HG03025 (cell line): Measurements from ENCODE around the gene CASP2.
A peak's percentile ranks its signal among the peaks of the same experiment; 100 is the strongest.
"Not testable (repeated sequence)": the region's sequence is repeated elsewhere in the genome, so short reads cannot be mapped to it uniquely, and the experiment has no call there.

Experiments
- ATAC-seq: cut with Tn5 transposase; IDR thresholded peaks from one replicate; pipeline ENCODE4 v1.9.1; 2021; ENCODE audit warnings: mild to moderate bottlenecking, moderate library complexity; ENCODE audit not compliant: unreplicated experiment, low FRiP score

CASP2 gene

DNA sequence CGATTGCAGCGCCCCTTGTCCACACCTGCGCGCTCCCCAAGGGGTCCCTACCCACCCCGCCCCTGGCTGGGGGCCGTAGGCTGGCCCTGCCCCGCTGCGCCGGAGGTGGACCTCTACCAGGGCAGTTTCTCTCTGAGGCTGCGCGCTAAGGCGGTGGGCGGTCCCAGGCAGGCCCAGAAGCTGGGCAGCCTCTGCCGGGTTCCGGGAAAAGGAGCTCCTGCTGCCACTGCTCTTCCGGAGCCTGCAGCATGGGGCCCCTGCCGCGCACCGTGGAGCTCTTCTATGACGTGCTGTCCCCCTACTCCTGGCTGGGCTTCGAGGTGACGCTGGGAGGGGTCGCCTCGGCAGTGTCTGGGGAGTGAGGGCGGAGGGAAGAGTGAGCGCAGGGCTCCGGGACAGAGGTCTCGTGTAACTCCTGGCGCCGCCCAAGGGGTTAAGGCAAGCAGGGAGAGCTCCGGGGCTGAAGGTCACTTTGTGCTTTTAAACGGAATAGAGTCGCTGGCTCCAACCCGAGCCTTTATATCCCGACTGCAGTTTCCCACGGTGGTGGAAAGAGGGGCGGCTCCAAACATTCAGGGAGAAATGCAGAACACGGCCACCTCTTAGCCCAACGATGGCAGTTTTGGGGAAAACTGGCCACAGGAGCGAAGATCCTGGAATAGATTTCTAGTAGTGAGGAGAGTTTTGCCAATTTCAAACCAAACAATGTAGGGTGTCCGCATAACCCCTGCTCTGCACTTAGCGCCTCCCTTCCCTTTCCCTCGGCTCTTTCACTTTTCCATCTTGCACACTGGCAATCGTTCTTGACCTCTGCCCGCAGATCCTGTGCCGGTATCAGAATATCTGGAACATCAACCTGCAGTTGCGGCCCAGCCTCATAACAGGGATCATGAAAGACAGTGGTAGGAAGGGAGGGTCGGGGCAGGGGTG lies 24.6 kb upstream of the CASP2 start, which contains the start of gene GSTK1:
Gene GSTK1 (plus strand): TSS at position 176 of the 930 bp plus-strand sequence. CDS start 73 bp downstream, at position 249.
- ATAC-seq, result peak; percentile 94

DNA sequence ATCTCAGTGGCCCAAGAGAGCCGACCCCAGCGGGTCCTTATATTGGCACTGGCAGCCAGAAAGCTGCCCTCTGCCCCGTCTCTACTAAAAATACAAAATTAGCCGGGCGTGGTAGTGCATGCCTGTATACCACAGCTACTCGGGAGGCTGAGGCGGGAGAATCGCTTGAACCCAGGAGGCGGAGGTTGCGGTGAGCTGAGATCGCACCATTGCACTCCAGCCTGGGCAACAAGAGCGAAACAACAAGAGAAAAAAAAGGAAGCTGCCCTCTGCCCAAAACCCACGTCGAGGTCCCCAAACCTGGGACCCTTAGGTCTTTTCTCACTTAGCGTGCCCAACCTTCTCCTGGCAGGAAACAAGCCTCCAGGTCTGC lies 24.0 kb upstream of the CASP2 start:
- ATAC-seq, result not testable (repeated sequence)

DNA sequence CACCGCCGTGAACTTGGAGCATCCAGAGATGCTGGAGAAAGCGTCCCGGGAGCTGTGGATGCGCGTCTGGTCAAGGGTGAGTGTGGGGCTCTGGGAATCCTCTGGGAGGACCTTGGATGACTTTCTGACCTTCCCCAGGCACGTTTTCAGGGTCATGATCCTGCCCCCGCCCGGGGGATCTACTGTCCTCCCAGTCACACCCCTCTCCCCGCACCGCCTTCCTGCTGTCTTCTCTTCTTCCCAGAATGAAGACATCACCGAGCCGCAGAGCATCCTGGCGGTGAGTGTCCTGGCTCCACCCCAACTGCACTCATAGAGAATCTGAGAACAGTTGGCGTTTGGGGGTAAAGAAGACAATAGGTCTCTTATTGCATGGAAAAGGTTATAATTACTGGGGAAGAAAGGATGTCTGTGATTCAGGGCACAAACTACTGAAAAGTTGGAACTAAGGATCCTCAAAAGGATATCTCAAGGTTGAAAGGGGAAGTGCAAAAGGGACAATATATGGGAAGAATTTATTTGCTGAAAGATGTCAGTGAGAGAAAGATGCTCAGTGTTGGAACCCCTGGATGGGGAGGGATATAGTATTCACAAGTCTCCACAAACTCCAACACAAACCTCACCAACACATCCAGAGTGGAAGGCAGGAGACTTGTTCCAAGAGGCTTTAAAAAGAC lies 23.0 kb upstream of the CASP2 start:
- ATAC-seq, result no peak

DNA sequence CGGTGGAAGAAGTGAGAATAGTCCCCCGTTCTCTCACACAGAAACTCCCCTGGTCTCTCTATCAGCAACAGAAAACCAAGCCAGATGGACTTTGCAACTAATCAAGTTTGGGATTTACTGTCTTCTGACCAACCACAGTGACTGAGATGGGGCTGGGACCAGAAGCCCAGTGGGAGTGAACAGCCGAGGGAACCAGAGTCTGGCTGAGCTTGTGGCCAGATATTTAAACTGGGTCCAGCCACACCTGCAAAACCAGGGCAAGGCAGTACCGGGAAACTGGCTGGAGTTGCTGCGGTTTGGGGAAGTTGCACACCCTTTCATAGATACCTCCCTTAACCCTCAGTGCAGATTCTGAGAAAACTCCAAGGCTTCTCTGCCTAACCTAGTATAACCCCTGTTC lies 18.9 kb upstream of the CASP2 start:
- no peak for ATAC-seq

DNA sequence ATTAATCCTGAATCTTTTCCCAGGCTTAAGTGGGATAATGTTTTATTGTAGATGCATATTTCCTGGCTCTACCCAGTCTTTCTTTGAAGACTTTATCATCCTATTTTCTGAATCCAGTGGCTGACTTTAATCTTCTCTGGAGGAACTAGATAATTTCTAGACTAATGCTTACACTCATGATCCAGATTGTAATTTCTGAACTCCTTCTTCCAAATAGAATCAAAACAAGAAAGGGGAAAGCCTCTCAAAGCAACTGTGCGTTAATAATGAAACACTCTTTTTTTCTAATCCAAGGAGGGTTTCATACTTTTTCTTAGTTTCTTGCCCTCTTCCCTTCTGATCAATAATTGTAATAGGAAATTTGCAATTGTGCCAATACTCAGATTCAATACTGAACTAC lies 16.9 kb upstream of the CASP2 start:
- no peak for ATAC-seq

DNA sequence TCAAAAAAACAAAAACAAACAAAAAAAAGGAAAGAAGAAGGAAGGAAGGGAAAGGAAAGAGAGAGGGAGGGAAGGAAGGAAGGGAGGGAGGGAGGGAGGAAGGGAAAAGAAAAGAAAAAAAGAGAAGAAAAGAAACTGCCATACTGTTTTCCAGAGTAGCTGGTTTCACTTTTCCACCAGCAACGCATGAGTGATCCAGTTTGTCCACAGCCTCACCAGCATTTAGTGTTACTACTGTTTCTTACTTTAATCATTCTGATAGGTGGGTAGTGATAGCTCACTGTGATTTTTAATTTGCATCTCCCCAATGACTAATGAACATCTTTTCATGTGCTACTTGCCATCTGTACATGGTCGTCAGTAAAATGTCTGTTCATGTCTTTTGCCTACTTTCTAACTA lies 15.3 kb upstream of the CASP2 start:
- no peak for ATAC-seq

DNA sequence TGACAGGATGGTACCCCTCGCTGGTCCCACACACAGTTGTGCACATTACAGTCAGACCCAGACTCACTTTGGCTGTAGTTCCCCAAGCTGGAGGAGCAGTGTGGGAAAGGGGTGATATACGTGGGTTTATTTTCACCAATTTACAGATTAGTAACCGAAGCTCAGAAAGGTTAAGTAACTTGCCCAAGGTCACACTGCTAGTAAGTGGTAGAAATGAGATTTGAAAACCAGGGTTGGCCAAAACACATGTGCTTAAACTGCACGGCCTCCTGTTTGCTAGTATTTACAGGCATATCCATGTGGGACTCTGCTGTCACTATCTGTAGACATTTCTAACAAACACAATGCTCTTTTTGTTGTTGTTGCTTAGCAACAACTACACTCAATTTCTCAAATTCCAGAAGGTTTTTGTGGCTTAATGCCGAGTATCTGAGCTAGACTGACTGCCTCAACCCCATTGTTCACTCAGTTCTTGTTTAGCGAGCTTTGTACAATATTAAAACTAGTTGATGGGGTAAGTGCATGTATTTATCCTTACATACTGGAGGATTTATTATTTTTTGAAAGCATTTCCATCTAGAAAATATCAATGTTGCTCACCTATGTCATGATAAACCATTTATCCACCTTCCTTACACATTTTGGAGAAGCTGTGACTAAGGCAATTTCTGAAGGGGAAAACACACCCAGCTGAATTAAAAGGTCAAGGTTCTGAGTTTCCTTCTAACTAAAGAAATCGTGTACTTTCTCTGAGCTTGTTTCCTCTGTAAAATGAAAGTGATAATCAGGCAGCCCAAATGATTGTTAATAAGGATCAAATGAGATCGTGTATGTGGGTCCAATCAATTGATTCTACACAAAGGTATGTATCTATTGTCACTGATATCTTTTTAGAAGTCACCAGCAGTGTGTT lies 8.7 kb upstream of the CASP2 start:
- no peak for ATAC-seq

DNA sequence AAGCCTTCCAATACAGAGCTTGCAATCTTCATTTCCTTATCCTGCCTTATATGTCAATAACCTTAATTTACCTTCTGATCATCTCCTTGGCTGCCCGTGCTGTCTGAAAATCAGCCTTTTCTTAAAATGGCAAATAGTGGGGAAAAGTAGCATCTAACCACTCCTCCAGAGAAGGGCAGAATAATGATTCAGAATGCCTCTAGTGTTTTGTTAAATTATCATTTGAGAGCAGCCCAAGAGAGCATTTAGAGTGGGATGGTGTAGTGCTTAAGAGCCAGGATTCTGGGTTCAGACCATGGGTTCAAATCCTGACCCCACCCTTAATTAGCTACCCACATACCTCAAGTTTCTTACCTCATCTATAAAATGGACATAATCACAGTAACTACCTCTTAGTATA lies 8.0 kb upstream of the CASP2 start:
- ATAC-seq, result no peak

DNA sequence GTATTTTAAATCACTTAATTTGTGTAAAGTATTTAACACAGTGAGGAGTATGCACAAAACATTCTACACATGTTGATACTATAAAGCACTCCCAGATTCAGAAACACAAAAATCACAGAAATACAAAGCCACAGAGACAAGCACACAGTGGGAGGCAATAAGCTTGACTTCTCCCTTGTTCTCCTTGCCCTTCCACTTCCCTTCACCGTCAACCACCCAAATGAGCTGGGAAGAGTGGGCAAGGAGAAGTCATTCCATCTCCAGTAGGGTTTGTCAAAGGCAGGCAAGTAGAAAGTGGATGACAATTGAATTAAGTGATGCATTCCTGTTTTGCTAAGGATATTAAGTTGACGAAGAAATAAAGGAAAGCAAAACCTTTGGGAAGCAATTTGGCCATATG lies 7.6 kb upstream of the CASP2 start:
- ATAC-seq, result no peak

DNA sequence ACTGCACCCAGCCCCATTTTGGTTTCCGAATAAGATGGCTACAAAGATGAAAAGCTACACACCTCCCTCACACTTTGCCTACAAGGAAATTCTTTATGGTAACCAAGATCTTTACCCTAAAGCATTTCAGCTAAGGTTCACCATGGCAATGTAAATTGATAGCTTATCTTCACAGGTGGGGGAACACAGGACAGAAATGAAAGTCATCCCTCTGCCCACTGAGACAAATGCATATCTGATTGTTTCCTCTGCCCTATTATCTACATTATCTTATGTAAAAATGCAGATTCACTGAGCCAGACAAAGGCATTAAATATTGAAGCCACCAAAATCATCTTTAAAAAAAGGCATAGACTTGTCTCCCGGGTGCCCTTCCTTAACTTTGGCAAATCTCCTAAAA lies 6.6 kb upstream of the CASP2 start:
- ATAC-seq, result no peak

DNA sequence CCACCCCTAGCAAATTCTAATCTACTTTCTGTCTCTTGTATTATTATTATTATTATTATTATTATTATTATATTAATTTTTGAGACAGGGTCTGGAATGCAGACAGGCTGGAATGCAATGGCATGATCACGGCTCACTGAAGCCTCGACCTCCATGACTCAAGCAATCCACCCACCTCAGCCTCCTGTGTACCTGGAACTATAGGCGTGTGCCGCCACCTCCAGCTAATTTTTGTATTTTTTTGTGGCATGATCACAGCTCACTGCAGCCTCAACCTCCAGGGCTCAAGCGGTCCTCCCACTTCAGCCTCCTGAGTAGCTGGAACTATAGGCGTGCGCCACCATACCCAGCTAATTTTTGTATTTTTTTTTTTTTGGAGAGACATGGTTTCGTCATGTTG lies 6.0 kb upstream of the CASP2 start:
- ATAC-seq, result no peak

DNA sequence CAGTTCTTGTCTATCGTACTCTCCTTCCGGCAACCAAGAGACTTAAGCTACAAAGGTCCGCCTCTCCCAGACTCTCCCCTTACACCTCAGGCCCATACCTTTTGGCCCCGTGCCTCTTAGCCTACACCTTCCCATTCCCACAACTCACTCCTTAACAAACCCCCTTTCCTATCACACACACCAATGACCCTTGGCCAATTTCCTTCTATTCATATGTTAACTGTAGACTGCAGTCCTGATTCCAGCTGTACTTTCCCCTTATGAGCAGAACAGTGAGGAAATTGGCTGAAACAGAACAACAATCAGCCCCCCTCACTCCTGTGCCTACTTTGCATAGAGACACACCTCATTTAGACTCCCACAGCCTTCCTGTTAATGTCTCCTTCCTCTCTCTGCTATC lies 4.8 kb upstream of the CASP2 start:
- no peak for ATAC-seq

DNA sequence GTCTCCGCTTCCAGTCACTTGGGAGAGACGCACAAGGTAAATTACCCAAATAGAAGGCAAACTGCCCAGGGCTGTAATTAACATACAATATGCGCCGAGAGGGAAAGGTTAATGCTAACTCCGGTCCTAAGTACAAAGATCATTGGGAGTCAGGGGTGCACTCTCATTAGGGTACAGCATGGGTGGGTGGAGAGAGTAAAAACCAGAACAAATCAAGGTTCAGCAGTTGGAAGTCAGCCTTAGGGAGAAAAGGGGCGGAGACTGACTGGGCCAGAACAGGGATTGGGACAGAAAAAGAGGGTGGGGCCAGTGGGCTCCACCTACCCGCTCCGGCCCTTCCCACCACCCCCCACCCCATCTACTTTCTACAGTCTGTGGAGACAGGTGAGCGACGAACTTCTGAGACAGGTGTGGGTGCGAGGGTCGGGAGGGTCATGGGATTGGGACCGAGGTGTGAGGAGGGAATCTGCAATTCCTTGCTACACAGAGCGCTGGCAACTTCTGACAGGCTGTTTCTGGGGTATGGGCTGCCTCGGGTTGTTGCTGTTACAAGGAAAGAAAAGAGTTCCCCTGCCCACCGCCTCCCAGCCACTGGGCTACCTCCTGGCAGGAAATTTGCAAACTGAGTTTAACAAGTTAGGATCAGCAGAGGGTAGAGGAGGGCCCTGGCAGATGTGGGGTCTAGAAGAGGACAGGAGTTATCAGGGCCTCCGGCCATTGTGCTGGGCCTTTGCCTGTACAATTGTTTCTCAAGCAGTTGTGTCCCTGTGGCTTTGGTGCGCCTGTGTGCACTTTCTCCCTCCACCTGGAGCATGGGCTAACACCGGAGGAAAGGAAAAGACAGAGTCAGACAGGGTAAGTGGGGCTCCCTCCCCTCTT lies 3.3 kb upstream of the CASP2 start, which contains the start of gene TMEM139:
Gene TMEM139 (plus strand): TSS at position 368 of the 879 bp plus-strand sequence. CDS start 1,000 bp downstream, outside the sequence.
- no peak for ATAC-seq

DNA sequence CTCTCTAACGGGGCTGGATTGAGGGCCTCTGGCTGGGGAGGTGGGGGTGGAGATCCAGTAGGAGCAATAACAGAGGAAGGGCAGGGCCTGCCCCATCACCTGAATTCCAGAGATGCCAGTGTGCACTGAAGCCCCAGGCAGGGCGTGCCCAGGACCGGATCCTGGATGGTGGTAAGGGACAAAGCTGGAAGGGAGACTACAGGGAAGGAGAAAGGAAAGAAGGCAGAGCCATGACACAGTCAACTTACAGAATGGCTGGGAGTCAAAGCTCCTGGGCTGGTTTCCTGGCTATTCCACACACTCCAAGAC lies 2.7 kb upstream of the CASP2 start:
- ATAC-seq, result no peak

DNA sequence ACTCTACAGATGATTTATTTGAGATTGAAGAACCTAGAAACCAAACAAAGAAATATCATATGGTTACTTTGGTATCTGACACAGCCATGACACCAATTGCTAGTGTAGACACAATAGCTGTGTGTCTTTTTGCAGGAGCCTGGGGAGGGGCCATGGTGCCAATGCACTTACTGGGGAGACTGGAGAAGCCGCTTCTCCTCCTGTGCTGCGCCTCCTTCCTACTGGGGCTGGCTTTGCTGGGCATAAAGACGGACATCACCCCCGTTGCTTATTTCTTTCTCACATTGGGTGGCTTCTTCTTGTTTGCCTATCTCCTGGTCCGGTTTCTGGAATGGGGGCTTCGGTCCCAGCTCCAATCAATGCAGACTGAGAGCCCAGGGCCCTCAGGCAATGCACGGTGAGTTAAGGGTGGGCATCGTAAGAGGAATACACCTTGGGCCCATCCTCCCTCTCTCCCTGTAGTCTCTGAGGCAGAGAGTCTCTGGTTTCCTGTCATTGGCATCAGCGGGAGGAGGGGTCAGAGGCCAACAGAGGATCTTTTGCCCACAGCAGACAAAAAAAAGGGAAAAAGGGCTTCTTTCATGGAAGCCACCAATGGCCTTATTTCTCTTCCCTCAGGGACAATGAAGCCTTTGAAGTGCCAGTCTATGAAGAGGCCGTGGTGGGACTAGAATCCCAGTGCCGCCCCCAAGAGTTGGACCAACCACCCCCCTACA lies 2.2 kb upstream of the CASP2 start:
- ATAC-seq, result no peak

DNA sequence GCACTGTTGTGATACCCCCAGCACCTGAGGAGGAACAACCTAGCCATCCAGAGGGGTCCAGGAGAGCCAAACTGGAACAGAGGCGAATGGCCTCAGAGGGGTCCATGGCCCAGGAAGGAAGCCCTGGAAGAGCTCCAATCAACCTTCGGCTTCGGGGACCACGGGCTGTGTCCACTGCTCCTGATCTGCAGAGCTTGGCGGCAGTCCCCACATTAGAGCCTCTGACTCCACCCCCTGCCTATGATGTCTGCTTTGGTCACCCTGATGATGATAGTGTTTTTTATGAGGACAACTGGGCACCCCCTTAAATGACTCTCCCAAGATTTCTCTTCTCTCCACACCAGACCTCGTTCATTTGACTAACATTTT lies 1.6 kb upstream of the CASP2 start:
- ATAC-seq, result no peak

DNA sequence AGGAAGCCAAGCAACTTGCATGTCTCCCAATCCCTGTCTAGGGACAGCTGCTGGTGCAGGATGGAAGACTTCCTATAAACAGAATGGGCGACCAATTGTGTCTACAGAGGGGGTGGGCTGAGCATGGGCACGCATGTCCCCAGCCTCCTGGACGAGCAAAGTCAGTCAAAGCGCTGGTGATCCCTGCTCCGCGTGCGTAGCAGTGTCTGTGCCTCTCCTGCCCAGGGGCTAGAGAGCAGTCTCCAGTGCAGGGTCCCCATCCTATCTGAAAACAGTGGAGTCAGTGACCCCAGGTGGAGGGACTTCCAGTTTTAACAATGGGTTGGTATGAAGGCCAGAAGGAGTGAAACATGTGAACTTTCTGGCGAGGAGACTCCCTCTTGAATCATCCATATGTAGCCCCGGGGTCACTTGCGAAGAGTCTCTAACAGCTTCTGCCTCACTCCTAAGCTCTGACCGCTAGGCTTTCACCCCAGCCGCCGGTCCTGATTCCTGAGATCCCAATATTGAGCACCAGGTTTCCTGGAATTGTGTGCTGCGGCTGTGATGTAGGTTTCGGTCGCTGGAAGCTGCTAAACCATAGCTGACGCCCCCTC lies 714 bp upstream of the CASP2 start:
- ATAC-seq, result no peak

DNA sequence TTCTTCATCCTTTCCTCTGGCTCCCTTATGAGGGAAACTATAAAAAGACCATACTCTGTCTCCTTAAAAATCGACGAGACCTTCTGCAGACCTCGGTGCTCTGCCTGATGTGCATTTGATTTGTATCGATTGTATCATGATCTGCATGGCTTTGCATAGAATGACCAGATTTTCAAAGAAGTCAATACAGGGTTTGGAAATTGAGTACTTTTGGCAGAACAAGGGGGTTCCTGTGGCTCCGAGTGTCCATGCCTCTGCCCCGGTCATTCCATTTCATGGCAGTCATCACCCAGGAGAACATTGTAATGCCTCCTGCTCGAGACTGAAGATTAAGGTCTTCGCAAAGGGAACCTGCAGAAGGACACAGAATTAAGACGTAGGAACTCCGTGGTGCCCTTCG lies 685 bp downstream of the CASP2 start:
- no peak for ATAC-seq

DNA sequence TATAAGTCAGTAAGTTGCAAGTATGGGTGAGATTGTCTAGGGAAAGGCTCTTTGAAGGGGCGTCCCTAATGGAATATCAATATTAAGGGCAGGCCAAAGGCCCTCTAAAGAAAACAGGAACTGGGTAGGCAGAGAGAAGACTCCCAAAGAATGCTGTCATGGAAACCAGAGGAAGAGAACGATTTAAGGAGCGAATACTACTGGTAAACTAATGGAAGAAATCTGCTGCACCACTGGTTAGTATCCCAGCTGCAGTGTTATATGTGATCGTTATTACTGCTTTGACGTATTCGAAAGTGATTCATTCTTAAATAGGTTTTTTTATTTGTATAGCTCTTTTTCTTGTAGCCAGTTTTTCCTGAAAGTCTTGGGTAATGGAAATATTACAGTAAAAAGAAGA lies 1.3 kb downstream of the CASP2 start:
- no peak for ATAC-seq
